ENCODE data around the gene CPA4.

The CPA4 gene

DNA sequence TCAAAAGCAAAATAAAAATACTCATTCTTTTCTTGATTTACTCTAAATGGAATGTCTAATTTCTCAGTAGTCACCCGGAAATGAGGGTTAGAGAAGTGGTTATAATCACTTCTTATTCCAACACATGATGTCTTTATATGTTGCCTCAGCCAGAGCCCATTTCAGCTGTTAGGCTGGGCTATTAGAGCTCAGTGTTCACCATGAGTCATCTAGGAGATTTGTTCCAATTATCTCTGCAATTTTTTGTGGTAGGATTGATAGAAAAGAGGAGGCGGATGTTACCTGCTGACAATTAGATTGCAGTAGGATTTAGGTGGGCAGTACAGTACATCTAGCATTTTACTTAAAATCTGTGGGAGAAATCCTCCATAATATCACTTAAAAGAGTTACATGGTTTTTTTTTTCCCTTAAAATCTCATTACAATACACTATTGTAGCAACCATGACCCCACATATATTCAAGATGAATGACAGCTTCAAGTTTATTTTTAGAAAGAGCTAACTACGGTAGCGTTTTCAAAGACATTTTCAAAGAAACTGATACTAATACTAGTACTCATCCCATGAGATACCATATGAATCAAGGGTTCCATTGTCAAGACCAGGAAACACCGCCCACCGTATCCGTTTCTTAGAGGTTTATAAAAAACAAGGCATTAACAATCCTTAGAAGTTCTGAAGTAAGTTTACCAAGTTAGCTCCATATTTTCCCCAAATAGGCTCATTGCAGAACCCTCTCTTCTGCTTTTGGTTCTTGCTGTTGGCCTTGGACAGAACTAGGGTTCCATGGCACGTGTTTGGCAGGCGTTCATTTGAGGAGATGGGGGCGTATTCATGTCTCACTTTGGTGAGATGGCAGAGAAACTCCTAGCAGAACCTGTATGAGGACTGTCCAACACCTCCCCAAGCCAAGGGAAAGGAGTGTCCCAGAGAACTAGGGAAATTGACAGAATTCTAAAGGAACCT, 15.9 kb upstream of the CPA4 start:
- DNase-seq (ENCODE audit: low spot score) = no peak
- TF ChIP-seq, protein P1, sequence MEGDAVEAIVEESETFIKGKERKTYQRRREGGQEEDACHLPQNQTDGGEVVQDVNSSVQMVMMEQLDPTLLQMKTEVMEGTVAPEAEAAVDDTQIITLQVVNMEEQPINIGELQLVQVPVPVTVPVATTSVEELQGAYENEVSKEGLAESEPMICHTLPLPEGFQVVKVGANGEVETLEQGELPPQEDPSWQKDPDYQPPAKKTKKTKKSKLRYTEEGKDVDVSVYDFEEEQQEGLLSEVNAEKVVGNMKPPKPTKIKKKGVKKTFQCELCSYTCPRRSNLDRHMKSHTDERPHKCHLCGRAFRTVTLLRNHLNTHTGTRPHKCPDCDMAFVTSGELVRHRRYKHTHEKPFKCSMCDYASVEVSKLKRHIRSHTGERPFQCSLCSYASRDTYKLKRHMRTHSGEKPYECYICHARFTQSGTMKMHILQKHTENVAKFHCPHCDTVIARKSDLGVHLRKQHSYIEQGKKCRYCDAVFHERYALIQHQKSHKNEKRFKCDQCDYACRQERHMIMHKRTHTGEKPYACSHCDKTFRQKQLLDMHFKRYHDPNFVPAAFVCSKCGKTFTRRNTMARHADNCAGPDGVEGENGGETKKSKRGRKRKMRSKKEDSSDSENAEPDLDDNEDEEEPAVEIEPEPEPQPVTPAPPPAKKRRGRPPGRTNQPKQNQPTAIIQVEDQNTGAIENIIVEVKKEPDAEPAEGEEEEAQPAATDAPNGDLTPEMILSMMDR (IDR thresholded peaks at IDR 0.05; ENCODE audit: extremely low read depth, missing control alignments) = no peak

DNA sequence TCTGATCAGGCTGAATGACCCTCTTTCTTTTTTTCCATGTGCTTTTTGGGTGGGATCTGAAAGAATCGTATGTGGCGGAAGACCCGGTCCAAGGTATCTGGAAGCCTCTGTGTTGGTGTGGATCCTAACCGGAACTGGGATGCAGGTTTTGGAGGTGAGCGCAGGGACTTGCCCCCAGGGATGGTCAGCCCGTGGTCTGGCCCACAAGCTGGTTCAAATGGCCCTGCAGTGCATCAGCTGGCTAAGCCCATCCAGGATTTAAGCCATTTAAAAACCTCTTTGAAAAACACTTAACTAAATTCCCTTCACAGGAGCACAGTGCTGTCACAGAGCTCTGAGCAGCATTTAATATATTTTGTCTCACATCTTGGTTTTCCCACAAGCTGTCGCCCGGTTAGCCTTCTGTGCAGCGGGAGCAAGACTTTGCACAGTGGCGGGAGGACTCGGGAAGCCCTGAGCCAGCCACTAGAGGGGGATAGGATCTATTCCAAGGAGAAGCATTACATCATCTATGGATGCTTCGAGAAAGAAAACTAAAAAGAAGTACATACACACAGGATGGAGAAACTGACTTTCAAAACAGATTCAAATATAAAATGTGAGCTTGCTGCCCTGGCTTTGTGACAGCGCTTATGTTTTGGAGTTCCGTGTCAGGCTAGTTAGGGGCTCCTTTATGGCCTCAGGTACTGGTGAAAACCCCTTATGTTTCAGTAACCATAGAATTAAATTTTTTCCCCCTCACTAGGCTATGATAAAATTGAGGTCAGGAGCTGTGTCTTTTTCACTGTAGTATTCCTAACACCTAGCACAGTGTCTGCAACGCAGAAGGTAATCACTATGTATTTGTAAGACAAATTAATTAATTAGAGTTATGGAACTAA, 15.0 kb upstream of the CPA4 start:
- DNase-seq (ENCODE audit: low spot score) = no peak
- TF ChIP-seq, protein P1 (IDR thresholded peaks at IDR 0.05; ENCODE audit: extremely low read depth, missing control alignments) = no peak

DNA sequence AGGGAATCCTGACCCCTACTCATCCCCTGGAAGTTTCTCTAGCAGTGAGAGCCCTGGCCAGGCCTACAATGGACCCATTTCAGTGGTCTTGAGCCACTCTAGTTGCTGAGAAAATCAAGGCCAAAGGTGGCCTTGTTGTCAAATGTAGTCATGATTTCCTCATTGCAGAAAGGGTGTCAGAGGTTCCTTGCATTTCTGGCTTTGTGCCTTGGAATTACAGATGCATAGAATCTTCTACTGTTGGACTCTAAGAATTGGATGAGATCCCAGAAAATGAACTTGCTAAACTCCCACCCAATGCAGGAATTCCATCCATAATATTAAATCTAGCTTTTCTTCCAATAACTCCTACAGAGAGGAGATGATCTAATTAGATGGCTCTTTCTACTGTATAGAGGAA, 14.1 kb upstream of the CPA4 start:
- DNase-seq (ENCODE audit: low spot score) = no peak
- TF ChIP-seq, protein P1 (IDR thresholded peaks at IDR 0.05; ENCODE audit: extremely low read depth, missing control alignments) = no peak

DNA sequence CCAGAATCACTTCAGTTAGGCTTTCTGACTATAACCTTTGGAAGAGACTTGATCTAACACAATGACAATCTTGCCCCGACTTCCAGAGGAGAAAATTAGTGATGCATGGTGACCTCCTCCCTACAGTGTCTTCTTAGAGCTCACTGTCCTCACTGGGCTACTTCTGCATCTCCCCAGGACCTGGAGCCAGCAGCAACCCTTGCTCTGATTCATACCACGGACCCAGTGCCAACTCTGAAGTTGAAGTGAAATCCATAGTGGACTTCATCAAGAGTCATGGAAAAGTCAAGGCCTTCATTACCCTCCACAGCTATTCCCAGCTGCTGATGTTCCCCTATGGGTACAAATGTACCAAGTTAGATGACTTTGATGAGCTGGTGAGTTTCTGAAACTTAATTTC, 13.7 kb upstream of the CPA4 start:
- TF ChIP-seq, protein P1 (IDR thresholded peaks at IDR 0.05; ENCODE audit: extremely low read depth, missing control alignments) = no peak
- DNase-seq (ENCODE audit: low spot score) = no peak

DNA sequence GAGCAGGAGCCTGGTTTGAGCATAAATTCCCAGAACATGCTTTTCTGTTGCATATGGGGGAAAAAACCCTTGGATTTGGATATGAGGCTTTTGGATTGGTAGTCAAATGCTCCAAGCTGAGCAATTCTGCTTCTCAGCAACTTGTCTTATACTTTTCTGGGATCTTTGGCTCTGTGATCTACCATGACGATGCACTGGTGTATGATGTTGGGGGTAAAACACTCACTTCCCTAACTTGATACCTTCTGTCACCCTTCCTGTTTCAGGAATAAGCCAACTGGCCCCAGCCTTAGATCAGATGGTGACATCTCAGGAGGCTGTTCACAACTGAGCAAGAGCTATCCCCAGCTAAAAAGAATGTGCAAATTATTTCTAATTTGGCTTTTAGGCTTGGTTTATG, 13.1 kb upstream of the CPA4 start:
- TF ChIP-seq, protein P1 (IDR thresholded peaks at IDR 0.05; ENCODE audit: extremely low read depth, missing control alignments) = no peak
- DNase-seq (ENCODE audit: low spot score) = no peak

DNA sequence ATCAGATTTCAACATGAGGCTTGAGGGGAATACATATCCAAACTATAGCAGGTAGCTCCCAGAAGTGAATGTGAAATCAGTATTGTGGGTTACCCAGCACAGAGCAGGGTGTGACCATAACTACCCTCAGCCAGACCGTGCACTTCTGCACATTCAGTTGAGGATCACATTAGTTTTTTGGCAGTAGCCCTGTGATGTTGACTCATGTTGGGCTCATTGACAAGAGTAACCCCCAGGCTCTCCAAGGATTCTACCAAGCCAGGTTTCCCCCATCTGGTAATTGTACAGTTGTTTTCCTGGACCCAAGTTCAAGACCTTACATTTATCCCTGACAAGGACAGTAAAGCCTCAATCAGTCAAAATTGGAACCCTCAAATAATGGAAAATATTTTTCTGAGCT, 11.7 kb upstream of the CPA4 start:
- TF ChIP-seq, protein P1 (IDR thresholded peaks at IDR 0.05; ENCODE audit: extremely low read depth, missing control alignments) = no peak

DNA sequence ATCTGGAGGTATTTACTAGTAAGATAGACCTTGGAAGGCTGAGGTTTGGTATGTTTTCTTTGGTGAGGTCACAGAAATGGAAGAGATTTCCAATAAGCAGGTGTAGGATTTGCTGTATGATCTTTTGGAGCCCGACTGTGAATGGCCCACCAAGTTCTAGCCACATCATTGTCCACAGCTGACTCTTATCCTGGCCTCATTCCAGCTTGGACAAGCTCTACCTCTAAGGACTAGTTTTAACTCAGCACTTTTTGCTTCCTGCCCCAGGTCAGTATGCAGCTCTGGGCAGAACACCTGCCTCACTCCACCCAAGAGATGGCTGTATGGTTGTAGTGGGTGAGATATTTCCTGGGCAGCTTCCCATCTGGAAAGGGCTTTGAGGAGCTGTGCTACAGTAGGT, 6.1 kb upstream of the CPA4 start:
- DNase-seq (ENCODE audit: low spot score) = no peak
- TF ChIP-seq, protein P1 (IDR thresholded peaks at IDR 0.05; ENCODE audit: extremely low read depth, missing control alignments) = no peak

More for the DNA sequence above, 11.7 kb upstream of the CPA4 start:
- DNase-seq (ENCODE audit: low spot score) = no peak

Measured in GM20000 (cell line).